CD4-positive, alpha-beta T cell treated with Interleukin-6 at 100 ng/mL for 8 hours (primary cell): ENCODE measurements around the gene LHX2.
A peak's percentile ranks its signal among the peaks of the same experiment; 100 is the strongest.

ENCODE experiments used
- DNase-seq: peaks from one replicate; pipeline ENCODE4 v3.0.0-alpha.2; 2020; ENCODE audit warnings: mixed read lengths, low spot score

LHX2 gene

DNA sequence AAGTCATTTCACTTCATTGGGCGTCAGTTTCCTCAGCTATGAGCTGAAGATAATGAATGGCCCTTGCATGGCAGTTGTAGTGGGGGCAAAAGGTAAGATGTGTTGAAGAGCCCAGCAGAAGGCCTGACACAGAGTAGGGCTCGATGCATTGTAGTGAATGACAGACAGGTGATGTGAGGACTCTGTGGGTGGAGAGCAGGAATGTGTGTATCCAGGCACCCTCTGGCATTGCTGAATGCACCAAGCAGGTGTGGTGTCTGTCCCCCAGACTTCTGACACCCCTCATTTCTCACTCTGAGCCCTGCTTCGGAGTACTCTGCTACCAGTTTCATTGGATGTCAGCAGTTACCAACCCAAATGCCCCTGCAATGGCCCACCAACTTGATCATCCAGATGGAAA is 22.4 kb downstream of the LHX2 start:
- no peak for DNase-seq

DNA sequence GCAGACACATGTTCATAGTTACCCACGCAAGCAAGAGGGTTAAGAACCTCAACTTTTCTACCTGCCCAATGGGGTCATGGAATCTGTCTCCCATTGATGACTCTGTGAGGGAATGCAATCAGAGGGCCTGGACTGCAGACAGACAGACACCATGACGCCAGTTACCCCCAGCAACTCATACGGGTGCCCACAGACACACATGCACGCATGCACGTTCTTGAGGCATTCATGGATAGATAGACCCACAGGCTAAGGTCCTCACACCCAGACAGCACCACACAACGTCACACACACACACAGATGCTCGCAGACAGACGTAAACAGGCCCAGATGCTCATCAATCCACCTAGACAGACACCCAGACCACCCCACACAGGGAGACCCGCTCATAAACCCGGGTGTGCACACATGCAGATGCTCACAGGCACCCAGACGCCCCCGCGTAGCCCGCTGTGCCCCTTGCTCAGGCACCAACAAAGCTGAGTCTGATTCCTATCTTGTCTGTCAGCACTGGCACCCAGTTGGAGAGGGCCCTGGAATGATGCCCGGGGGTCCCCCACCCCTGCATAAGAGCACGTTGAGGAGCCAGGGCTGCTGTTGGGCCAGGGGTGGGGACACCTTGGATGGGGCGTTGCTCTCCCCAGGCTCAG is 23.6 kb downstream of the LHX2 start:
- no peak for DNase-seq

DNA sequence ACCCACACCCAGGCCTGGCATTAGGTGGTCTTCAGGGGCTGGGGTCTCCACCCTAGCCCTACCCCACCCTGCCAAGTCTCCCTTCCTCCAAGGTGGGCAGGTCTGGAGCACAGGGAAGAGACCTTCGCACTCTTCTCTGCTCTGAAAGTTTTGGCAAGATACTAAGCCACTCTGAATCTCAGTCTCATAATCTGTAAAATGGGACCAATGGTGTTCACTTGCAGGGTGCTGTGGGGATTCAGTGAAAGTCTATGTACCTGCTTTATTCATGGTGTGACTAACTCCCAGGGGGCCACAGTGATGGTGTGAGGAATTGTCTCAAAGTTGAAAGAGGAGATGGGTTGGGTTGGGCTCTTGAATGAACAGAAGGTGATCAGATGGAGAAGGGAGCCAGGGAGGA is 25.0 kb downstream of the LHX2 start:
- DNase-seq, result no peak

DNA sequence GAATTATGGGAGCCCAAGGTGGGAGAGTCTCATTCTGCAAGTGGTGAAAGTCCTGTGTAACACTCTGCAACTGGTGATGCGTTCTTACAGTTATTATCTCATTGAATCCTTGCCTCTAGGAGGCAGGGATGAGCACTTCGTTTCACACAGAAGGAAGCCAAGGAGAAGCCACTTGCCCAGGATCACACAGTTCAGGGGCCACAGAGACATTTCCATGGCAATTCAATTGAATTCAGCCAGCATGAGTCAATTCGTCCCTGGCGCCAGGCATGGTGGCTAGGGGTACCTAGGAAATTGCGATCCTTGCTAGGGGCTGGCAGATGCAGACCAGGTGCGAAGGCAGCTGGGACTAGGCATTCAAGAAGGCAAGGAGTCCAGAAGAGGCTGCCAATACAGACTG is 26.2 kb downstream of the LHX2 start:
- no peak for DNase-seq

DNA sequence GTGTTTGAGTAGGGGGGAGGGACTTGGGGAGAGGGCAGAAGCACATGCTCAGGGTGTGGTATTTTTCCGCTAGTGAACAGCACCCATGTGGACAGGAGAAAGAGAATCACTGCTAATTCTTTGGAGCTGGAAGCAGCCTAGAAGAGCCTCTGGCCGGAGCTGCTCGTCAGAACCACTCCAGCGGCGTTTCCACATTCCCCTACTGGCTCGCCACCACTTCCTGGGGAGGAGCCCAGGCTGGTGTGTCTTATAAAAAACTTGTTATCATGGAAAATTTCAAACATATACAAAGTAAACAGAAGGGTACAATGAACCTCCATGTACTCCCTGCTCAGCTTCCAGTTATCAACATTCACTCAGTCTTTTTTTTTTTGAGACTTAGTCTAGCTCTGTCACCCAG is 26.7 kb downstream of the LHX2 start:
- no peak for DNase-seq

DNA sequence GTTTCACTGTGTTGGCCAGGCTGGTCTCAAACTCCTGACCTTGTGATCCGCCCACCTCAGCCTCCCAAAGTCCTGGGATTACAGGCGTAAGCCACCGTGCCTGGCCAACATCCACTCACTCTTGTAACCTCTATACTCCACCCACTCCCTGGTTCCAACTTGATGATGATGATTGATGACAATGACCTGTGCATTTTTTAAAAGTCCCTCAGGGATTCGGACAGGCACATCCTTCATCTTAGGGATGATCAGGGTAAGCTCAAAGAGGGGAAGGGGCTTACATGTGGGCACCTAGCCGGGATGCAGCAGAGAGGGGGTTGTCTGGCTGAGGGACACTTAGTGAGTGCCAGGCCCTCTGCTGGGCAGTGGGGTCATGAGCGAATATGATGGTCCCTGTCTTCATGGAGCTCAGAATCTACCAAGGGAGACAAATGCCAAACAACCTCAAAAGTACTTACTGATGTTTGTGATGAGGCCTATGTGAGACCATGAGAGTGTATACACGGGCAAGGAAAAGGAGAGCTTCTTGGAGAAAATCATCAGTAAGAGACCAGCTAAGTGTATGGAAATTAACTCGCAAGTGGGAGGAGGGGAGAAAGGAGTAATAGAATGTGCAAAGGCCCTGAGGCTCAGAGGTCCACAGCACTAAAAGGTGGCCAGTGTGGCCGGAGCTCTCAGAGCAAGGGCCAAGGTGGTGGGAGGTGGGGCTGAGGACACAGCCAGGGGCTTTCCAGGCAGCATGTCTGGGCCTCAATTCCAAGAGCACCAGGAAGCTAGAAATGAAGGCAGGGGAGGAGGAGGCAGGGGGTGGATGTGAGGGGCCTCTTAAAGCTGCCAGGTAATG is 27.4 kb downstream of the LHX2 start:
- no peak for DNase-seq

DNA sequence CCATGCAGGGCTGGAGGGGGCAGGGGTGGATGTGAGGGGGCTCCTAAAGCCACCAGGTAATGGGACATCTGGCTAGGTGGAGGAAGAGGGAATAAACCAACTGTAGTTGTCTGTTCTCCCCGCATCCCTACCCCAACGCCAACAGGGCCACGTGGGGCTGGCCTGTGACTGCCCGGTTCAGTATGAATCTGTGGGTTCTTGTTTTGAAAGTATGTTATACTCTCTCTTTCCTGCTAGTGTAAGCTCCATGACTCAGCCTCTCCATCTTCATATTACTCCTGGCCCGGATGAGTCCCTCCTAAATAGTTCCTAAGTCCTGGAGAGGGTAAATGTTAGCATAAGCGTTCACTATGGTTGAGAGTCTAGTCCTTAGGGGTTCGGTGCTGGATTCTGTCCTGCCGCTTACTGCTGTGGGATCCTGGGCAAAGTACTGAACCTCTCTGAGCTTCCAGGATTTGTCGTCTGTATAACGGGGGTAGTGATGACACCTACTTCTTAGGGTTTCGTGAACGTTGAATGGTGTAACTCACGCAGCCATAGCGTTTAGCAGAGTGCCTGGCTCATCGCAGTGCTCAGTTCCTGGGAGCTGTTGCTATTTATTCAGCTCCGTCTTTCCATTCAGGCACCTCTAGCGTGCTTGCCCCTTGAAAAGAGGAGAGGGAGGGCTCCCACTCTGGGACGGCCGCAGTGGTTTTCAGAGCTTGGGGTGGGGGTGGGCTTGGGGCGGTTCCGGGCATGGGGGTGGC is 28.8 kb downstream of the LHX2 start:
- no peak for DNase-seq

DNA sequence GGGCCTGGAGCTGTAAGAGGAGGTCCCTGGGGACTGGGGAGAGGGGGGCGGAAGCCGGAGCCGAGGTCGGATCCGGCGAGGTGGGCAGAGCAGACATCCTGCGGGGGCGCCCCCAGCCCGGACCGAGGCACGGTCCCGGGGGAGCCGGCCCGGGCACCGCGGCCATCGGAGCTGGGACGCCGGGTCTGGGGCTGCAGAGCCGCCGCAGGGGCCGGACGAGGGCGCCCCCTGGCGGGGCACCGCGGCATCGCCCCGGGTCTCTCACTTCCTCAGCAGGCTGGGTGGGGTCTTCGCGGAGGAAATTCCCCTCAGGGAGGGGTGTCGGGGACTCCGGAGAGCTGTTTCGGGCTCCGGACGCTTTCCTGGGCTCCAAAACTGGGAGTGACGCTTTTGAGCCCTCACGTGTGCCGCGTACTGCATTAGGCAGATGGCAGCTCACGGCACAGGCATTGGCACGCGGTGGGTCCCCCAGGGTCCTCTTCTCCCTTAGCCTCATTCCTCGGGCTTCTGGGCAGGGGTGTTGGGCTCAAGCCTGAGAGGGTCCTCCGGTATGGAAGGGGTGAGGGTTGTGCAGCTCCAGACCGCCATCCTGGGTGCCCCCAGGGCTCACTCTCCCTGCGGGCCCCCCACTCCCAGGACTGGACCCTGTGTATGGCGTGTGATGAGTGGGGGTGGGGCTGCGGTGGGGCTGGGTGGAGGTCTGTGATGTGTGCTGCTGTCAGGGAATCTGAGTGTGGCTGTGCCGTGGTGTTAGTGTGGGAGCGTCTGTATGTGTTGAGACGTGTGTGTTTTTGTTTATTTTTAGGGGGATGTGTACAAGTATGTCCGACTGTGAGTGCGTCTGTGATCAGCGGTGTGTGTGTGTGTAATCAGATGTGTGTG is 29.6 kb downstream of the LHX2 start:
- peak; percentile 7 for DNase-seq

DNA sequence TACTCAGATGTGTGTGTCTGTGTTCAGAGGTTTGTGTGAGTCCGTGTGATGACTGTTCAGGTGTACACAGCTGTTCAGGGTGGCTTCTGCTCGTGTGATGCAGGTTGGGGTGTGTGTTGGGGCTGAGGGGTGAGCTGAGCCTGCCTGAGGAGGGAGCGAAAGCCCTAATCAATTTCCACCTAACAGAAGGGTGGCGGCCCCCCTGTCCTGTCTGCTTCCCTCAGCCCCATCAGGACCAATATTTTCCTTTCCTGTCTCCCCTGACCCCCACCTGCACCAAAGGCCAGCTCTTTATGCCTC is 30.2 kb downstream of the LHX2 start:
- no peak for DNase-seq

DNA sequence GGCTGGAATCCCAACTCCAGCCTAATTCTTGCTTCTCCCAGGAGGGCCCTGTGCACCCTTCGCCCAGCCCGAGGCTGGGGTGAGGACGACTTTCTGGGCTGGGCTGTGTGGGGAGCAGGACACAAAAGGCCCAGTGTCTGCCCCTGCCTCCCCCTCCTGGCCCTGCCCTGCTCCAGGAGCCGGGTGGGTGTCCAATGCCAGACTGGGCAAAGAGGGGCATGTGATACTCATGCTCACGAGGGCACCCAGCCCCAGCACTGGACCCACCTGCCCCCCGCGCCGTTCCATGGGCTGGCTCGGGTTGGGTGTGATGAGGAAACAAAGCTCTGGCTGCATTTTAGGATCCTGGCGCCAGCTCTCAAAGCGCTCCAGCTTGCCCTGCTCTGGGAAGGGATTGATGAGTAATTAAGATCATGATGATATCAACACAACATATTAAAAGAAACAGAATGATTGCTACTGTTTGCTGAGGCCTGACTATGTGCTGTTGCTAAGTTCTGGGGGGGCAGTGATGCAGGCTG is 30.7 kb downstream of the LHX2 start:
- no peak for DNase-seq

DNA sequence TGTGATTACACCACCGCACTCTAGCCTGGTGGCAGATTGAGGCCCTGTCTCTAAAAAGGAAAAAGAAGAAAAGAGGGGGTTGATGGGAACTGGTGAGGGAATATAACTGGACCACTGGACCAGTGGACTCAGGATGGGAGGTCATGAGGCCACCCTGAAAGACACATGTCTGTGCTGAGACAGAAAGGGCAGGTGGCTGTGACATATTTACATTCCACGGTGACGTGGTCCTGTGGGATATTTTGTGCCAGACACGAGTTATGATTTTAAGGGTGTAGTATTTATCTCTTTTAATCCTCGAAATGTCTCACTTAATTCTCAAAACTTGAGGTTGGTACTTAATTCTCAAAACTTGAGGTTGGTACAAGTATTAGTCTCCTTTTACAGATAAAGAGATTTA is 32.9 kb downstream of the LHX2 start:
- no peak for DNase-seq

DNA sequence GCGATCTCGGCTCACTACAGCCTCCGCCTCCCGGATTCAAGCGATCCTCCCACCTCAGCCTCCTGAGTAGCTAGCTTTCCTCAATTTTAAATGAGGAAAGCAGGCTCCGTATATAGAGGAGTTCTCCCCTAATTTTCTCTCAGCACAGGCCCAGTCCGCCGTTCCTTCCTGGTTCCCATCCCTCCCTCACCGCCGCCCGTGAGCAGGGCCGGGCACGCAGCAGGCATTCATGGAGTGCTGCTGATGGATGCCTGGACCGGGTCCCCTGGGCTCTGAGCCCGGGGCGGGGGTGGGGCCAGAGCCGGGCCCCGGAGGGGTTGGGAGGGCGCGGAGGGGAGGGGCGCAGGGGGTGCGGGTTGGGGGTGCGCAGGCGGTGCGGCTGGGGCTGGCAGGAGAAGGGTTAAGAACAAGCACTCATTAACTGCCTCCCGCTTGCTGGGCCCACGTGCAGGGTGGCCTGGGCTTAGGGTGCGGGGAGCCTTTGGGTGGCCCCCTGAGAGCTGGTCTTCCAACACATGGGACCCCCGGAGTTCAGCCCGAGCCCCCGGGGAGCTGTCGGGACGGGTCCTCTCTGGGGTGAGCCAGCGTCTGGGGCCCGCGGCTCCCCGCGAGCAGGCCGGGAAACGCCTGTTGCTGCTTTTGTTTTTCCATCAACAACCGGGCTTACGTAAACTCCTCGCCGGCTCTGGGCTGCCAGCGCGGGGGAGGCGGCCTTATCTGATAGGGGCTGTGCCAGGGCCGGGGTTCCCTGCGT is 33.7 kb downstream of the LHX2 start:
- DNase-seq, result no peak

DNA sequence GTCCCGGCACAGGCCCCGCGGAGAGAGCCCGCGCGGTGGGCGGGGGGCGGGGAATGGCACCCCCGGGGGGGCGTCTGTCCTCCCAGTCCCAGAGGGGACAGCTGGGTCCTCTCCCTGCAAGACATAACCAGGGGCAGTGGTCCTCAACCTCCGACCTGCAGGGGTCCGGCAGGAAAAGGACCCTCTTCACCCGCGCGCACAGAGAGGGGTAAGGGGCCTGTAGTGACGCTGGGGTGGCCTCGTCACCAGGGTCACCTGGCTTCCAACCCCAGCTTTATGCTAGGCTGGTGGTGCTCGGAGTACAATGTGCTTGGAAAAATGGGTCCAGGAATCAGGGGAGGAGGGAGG is 34.2 kb downstream of the LHX2 start:
- no peak for DNase-seq

DNA sequence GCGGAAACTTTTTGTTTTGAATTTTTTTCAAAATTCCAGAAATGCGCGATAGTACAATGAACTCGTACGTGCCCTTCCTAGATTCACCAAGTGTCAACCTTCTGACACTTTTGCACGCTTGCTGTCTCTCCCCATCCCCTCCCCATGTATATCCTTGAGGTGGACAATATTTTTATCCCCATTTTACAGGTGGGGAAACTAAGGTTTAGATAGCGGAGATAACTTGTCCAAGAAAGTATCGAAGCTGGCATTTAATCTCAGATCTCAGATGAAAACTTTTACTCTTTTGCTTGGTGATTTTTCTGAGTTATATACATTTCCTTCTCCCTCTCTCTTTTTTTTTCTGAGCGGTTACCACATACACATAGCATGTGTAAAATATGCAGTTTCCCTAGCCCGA is 34.6 kb downstream of the LHX2 start:
- DNase-seq, result no peak

DNA sequence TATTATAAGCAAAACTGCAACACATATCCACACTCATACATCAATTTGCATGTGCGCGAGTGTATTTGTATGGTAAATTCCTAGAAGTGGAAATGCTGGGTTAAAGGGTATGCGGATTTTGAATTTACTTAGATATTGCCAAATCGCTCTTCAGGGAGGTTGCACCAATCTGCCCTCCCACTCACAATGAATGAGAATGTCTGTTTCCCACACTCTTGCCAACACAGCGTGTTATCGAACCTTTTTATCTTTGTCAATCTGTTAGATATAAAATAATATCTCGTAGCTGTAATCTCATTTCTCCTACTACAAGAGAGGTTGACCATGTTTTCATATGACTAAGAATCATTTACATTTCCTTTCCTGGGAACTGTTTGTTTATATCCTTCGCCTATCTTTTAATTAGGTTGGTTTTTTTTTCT is 35.7 kb downstream of the LHX2 start:
- no peak for DNase-seq

DNA sequence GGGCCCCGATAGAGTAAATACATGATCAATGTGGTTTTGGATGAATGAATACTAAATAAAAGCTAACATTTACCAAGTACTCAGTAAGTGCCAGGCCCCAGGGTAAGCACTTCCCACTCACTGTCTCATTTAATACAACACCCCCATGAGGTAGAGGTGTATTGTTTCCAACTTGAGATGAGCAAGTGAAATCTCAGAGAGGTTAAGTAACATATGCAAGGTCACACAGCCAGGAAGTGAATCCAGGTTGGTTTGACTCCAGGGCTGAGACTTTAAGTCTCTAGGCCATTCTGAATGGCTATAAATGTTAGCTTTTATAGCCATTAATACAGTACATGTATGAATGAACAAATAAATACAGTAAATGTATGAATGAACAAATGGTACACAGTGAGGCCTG is 39.4 kb downstream of the LHX2 start:
- no peak for DNase-seq

DNA sequence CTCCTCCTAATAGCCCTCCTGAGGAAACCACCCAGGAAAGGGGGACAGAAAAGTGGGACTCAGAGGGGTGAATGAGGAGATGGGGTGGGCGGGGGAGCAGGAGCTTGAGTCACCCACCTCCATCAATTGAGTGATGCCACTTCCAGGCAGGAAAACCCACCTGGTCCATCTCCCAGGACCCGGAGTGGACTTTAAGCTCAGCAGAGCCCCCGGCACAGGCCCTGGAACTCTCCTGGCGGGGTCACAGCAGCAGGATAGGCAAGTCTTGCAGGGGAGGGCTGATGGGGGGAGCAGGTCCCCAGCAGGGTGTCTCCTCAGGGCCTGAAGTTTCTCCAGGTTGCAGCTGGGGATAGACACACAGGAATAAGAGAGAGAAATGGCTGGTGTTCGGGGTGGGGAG is 40.8 kb downstream of the LHX2 start:
- DNase-seq, result no peak

DNA sequence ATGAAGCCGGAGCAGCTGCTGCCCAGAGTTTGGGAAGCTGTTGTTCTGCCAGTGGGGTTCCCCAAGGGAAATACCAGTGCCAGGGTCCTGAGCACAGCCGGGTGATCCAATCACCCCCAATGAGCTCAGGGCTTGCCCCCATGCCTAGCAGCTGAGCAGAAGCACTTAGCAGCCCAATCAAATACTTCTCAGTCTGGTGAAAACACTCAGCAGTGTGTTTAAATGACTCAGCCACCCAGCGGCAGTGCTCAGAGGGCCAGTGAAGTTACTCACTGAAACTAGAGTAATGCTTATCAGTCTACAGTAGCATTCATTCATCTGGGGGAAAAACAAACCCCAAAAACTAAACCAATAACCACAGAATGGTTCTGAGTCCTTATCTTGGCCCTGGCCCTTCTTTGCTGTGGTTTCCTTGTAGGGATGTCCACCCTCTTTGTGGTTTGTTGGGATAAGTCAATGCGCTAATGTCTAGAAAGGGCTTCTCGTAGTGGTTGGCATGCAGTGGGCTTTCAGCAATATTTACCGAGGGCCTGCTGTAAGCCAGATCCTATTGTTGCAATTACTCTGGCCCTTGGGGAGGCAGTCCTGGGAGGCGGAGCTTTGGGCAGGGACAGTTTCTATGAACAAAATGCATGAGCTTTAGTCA is 43.1 kb downstream of the LHX2 start:
- no peak for DNase-seq

DNA sequence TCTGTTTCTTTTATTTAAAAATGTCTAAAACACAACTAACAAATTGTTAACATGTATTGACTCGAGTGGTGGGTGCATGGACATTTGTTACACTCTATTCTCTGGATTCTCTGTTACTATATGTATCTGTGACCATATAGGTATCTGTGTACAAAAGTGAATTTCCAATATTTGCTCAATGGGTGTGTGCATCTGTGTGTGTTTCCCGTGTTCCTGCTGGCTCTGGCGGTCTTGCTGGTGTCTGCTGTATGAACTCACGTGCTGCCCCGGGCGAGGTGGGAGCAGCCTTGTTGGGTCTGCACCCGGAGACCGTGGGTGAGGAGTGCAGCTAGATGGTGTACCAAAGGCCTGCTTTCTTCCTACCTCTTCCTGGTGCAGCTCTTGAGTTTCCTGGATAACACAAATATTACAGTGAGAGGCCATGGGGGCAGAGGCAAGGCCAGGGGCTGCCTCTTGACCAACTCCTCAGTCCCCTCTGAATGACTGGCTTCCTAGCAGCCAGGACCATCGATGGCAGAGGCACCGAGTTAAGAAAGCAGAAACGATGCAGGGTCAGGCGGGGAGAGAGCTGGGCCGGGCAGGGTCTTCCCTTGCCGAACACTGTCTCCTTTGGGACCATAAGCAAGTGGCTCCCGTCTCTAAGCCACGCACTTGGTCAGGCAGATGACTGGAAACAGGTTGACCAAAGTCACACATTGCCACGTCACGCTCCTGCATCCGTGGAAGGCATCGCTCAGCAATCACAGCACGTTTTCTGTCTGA is 49.5 kb downstream of the LHX2 start:
- DNase-seq, result no peak

DNA sequence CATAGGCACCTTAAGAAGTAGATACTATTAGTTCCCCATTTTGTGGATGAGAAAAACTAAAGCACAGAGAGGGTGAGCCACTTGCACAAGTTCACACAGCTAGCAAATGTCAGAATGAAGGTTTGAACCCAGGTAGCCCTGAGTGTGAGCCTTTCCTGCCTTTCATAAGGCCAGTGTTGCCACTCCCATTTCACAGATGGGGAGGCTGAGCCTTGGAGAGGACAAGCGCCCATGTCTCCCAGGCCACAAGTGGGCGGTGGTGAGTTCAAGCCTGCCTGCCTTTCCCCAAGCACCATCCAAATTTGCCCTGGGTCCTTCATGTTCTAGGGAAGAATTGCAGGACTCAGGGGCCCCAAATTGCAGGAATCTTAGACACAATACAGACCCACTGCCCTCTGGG is 50.6 kb downstream of the LHX2 start:
- DNase-seq, result no peak
